GM06990 (cell line): Measurements from ENCODE around the gene ROBO1.

Source experiments
- DNase-seq: peaks from one replicate; pipeline ENCODE4 v3.0.0-alpha.2; 2011; ENCODE audit not compliant: insufficient read length; ENCODE audit errors: extremely low read depth
- H3K27me3 ChIP-seq: replicated peaks from 2 replicates; pipeline ENCODE4 v1.6.0; 2011; ENCODE audit warnings: low read length; ENCODE audit not compliant: control insufficient read depth, insufficient read depth
- H3K36me3 ChIP-seq: 2 replicates; pipeline ENCODE4 v1.5.1; 2011; ENCODE audit warnings: low read length; ENCODE audit not compliant: control insufficient read depth, insufficient read depth
- H3K4me3 ChIP-seq: replicated peaks from 2 replicates; pipeline ENCODE4 v1.5.1; 2011; ENCODE audit warnings: low read depth, mild to moderate bottlenecking, control low read depth, low read length
- TF ChIP-seq, protein P1 (sequence below): IDR thresholded peaks from 2 replicates; pipeline ENCODE4 v1.5.1; 2011; ENCODE audit warnings: low read length, control low read depth, mild to moderate bottlenecking, inconsistent platforms; ENCODE audit not compliant: insufficient read depth, poor library complexity, severe bottlenecking

Gene ROBO1

DNA sequence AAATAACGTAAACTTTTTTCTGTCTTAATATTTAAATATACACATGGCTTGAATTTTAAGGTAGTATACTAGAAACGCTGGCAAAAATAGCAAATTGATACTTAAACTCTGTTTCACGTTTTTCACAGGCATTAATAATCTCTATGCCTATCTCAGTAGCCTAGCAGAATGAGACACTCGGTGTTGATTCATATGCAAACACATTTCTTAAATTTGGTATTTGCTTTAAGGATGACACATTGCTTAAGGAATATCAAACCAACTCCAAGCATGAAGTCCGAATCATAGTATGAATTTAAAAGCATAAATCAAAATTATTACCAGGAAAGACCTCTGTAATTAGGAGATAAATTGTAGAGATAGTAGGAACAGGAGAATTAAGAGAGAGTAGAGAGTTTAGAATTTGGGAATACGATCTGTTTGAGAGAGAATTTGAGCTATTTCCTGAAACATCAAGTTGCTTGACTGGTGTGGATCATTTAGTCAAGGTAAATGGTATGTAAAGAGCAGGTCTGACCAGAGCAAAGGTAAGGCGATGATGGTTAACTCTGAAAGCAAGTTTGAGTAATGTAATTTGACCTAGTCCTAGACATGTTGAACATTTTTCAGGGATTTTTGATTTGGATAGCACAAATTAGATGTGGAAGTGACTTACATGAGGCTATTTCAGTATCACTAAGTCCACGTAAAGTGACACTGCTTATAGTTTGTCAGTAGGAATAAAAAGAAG is 236.1 kb downstream of the ROBO1 start:
- no peaks in the 10 kb centered on the region for H3K27me3 ChIP-seq
- DNase-seq = no peak
- H3K36me3 ChIP-seq = no peaks in the 10 kb centered on the region
- TF ChIP-seq, protein P1, sequence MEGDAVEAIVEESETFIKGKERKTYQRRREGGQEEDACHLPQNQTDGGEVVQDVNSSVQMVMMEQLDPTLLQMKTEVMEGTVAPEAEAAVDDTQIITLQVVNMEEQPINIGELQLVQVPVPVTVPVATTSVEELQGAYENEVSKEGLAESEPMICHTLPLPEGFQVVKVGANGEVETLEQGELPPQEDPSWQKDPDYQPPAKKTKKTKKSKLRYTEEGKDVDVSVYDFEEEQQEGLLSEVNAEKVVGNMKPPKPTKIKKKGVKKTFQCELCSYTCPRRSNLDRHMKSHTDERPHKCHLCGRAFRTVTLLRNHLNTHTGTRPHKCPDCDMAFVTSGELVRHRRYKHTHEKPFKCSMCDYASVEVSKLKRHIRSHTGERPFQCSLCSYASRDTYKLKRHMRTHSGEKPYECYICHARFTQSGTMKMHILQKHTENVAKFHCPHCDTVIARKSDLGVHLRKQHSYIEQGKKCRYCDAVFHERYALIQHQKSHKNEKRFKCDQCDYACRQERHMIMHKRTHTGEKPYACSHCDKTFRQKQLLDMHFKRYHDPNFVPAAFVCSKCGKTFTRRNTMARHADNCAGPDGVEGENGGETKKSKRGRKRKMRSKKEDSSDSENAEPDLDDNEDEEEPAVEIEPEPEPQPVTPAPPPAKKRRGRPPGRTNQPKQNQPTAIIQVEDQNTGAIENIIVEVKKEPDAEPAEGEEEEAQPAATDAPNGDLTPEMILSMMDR = no peak
- H3K4me3 ChIP-seq = no peak overlapping the region

DNA sequence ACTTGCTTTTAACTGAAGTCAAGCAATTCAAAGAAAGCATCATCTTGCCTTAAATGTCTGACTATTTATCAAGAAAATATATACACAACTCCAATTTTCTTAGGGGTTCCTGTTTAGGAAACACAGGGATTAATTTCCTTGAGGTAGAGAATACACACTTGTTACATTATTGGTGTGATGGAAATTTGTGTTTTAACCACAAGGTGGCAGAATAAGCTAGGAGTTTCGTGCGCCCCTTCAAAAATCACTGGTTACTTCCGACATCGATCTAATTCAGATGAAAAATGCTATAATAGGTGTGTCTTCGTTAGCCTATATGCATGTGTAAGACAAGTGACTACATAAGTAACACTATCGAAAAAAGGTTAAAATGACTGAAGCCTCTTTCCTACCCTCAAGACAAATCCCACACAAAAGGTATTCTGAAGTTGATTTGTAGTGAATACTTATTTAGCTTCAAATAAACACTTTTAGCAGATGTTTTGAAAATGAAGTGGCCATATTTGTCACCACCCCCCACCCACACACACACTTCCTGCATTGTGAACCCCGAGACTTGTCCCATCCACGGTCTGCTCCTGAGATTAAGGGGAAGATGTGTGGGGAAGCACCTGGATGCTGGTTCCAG is 246.5 kb downstream of the ROBO1 start:
- H3K36me3 ChIP-seq = no peaks in the 10 kb centered on the region
- TF ChIP-seq, protein P1 = peak; percentile 37
- DNase-seq = no peak

DNA sequence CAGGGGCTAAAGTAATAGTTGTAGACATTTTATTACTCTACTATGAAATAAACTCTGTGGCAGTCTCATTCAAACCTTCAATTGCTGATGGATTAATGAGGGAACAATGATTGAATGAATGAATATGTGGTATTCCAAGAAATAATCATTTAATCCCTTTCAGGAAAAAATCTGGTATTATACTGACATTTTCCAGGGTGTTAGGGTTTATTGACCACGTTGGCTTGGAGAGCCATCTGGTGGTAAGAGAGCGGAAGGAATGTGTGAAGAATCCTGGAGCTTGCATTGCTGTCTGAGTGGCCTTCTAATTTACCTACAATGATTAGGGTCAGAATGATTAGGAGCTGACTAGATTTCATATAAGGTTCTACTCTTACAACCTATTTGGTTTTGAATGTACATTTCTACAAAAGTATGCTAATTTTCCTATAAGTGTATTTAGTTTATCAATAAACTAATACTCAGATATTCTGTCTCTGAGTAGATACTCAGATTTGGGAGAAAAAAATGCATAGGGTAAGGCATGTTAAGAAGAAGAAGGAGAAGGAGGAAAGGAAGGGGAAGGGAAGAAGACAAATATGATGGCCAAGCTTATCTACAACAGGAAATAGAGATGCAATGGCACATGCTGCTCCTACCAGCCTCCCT is 249.9 kb downstream of the ROBO1 start:
- no peak for DNase-seq
- TF ChIP-seq, protein P1 = peak; percentile 47
- Histone ChIP-seq H3K4me3 (no peak overlapping the region), H3K27me3 (no peaks in the 10 kb centered on the region), H3K36me3 (no peaks in the 10 kb centered on the region)

More for the DNA sequence above, 246.5 kb downstream of the ROBO1 start:
- H3K27me3 ChIP-seq = no peaks in the 10 kb centered on the region
- H3K4me3 ChIP-seq = no peak overlapping the region

DNA sequence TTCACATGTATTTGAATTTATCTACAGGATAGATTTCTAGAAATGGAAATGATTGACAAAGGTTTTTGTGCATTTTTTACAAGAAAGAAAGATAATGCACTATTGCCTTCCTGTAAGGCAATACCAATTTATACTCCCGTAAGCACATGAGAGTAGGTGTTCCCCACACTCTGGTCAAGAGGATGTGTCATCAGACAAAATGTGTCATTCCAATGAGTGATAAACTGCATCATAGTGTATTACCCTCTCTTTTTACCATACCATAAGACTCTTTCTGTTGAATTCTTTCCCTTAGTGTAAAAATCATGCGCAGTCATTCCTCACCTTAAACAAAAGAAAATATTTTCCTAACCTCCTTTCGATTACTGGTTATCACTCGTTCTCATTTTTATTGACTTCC is 251.0 kb downstream of the ROBO1 start:
- DNase-seq = no peak
- Histone ChIP-seq H3K36me3 (no peaks in the 10 kb centered on the region), H3K27me3 (no peaks in the 10 kb centered on the region), H3K4me3 (no peak overlapping the region)
- TF ChIP-seq, protein P1 = no peak

DNA sequence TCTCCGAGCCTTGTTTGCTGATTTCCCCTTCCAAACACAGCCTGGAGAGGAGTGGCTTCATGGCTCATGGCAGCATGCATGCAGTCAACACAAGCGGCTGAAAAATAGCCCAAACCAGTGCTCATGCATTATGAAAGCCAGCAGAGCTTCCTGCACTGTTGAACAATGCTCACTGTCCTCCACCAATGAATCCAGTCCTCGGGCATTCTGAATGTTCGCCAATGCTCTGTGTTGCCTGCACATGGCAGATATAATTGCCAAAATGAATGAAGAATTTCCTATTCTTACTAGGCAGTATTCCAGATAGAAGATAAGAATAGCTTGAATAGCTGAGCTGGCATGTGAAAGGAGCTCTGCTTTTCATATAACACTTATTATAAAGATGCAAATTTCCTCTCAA is 252.7 kb downstream of the ROBO1 start:
- TF ChIP-seq, protein P1 = no peak
- Histone ChIP-seq H3K27me3 (no peaks in the 10 kb centered on the region), H3K36me3 (no peaks in the 10 kb centered on the region), H3K4me3 (no peak overlapping the region)
- no peak for DNase-seq
